HFF-Myc (cell line): Measurements from ENCODE around the gene CC2D2A.

ENCODE experiments used
- DNase-seq: peaks from one replicate; pipeline ENCODE4 v3.0.0-alpha.2; 2011; ENCODE audit warnings: low read depth; ENCODE audit errors: extremely low read depth
- H3K4me3 ChIP-seq: replicated peaks from 2 replicates; pipeline ENCODE4 v1.5.1; 2011; ENCODE audit warnings: low read depth, mild to moderate bottlenecking, control low read depth, low read length
- CTCF ChIP-seq: IDR thresholded peaks from 2 replicates; pipeline ENCODE4 v1.5.1; 2012; ENCODE audit warnings: mild to moderate bottlenecking, low read depth, low read length, control low read depth; ENCODE audit errors: missing control alignments

Gene CC2D2A

GRCh38 chr4:15444879-15445547, 24.7 kb upstream of the CC2D2A start:
- no peak for TF ChIP-seq CTCF
- H3K4me3 ChIP-seq = no peak overlapping the region
- DNase-seq = no peak

DNA sequence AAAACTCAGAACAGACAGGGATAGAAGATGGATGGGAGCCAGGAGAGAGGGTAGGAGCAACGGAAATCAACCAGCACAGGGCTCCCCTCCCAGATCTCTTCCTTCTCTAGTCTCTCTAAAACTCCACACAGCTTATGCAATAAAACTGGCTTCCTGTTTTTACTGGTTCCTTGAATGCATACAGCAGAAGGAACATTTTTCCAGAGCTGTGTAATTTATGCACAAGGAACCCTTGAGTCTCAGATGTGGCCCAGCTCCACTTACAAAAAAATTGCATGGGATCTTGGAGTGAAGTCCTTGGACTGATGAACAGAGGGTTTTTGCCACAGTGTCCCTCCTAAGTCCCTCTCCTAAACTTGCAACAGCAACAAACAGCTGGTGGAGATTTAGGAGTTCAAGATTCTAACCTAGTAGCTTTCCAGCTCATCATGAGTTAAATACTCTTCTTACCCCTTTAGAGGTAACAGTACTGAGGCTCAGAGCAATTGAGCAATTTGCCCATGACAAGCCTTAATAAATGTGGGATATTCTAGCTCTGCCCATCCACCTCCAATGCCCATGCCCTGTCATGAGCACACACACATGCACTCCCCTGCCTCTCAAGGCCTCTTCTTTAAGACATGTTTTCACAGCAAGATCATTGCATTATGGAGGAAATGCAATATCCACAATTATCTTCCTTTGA, 18.4 kb upstream of the CC2D2A start:
- peak; percentile 15 for DNase-seq
- TF ChIP-seq CTCF = no peak
- no peak overlapping the region for H3K4me3 ChIP-seq

GRCh38 chr4:15451866-15452765, 17.6 kb upstream of the CC2D2A start:
- TF ChIP-seq CTCF = no peak
- peak; percentile 68 for DNase-seq
- no peak overlapping the region for H3K4me3 ChIP-seq

GRCh38 chr4:15455290-15455689, 14.4 kb upstream of the CC2D2A start:
- TF ChIP-seq CTCF = no peak
- no peak for DNase-seq
- no peak overlapping the region for H3K4me3 ChIP-seq

- no peak overlapping the region for H3K4me3 ChIP-seq
- peak; percentile 19 for DNase-seq
These were observed 12.1 kb upstream of the CC2D2A start for GRCh38 chr4:15457406-15458201.

More at GRCh38 chr4:15457406-15458201, 12.1 kb upstream of the CC2D2A start:
- TF ChIP-seq CTCF = peak; percentile 59
